Neutrophil (primary cell): Measurements from ENCODE around the gene NCOA3.
A peak's percentile ranks its signal among the peaks of the same experiment; 100 is the strongest.

Source experiments
- H3K27ac ChIP-seq: fragments of 200-600 bp; sonication (generic); 2 replicates; pipeline ENCODE4 v1.5.1; 2016; ENCODE audit warnings: mild to moderate bottlenecking, moderate library complexity
- H3K27me3 ChIP-seq: fragments of 200-600 bp; sonication (generic); 2 replicates; pipeline ENCODE4 v1.6.0; 2016; ENCODE audit warnings: mild to moderate bottlenecking
- H3K36me3 ChIP-seq: fragments of 200-600 bp; sonication (generic); 2 replicates; pipeline ENCODE4 v1.5.1; 2017
- H3K4me1 ChIP-seq, 2 experiments: fragments of 200-600 bp in 1 of 2; sonication (generic) in 1 of 2; 1 replicate in 1 of 2; 2 replicates in 1 of 2; pipeline versions ENCODE4 v1.5.1 to v1.6.1; 2013 to 2016; ENCODE audit warnings: low read depth in 1 of 2, low read length in 1 of 2, mild to moderate bottlenecking in 1 of 2, moderate library complexity in 1 of 2; ENCODE audit not compliant: control insufficient read depth in 1 of 2, insufficient read depth in 1 of 2
- H3K4me3 ChIP-seq, 2 experiments: fragments of 200-600 bp in 1 of 2; sonication (generic) in 1 of 2; 1 replicate in 1 of 2; 2 replicates in 1 of 2; pipeline ENCODE4 v1.5.1; 2013 to 2016; ENCODE audit warnings: low read depth in 1 of 2, low read length in 1 of 2, mild to moderate bottlenecking in 1 of 2, moderate library complexity in 1 of 2
- H3K9me3 ChIP-seq: fragments of 200-600 bp; sonication (generic); 2 replicates; pipeline ENCODE4 v1.5.1; 2016
- CTCF ChIP-seq: fragments of 200-600 bp; sonication (generic); IDR thresholded peaks from 2 replicates; pipeline ENCODE4 v1.5.1; 2016; ENCODE audit warnings: antibody characterized with exemption

The NCOA3 gene

GRCh38 chr20:47679462-47679861 lies 177.8 kb downstream of the NCOA3 start:
- Histone ChIP-seq H3K4me3 (no peak overlapping the region), H3K27me3 (no peaks in the 10 kb centered on the region), H3K4me1 (no peaks in the 10 kb centered on the region), H3K9me3 (no peaks in the 10 kb centered on the region), H3K36me3 (peaks cover 95% of the 10 kb centered on the region), H3K27ac (peak overlapping the region; percentile 10)
- no peak for TF ChIP-seq CTCF

- Histone ChIP-seq H3K9me3 (no peaks in the 10 kb centered on the region), H3K27ac (no peak overlapping the region), H3K4me1 (no peaks in the 10 kb centered on the region), H3K27me3 (no peaks in the 10 kb centered on the region), H3K36me3 (peaks cover 90% of the 10 kb centered on the region), H3K4me3 (no peak overlapping the region)
- TF ChIP-seq CTCF, result no peak
Observed at GRCh38 chr20:47680804-47681529, 179.3 kb downstream of the NCOA3 start.

- no peaks in the 10 kb centered on the region for H3K9me3 ChIP-seq
- H3K27ac ChIP-seq, result no peak overlapping the region
- no peak for TF ChIP-seq CTCF
- no peaks in the 10 kb centered on the region for H3K27me3 ChIP-seq
- H3K36me3 ChIP-seq, result peaks cover 90% of the 10 kb centered on the region
- H3K4me3 ChIP-seq, result no peak overlapping the region
- H3K4me1 ChIP-seq, result no peaks in the 10 kb centered on the region
Observed at GRCh38 chr20:47682028-47682783, 180.5 kb downstream of the NCOA3 start.

GRCh38 chr20:47682916-47683315 lies 181.2 kb downstream of the NCOA3 start:
- no peak overlapping the region for H3K4me3 ChIP-seq

More at GRCh38 chr20:47682916-47683315, 181.2 kb downstream of the NCOA3 start:
- H3K9me3 ChIP-seq, result no peaks in the 10 kb centered on the region
- H3K36me3 ChIP-seq, result peaks cover 88% of the 10 kb centered on the region
- no peak overlapping the region for H3K27ac ChIP-seq
- no peak for TF ChIP-seq CTCF
- no peaks in the 10 kb centered on the region for H3K4me1 ChIP-seq
- no peaks in the 10 kb centered on the region for H3K27me3 ChIP-seq
